Body of pancreas (tissue), 4 donors: Measurements from ENCODE around the gene GJB6. TPM values are rescaled to one million over a fixed set of nuclear protein-coding genes. Genes with fewer than 3 reads are reported as not detected.
A peak's percentile ranks its signal among the peaks of the same experiment; 100 is the strongest.

Source experiments
- ATAC-seq: fragments of 150-250 bp; one replicate; pipeline ENCODE4 v1.9.1; 2016
- DNase-seq, 4 donors: peaks; one replicate each; pipeline ENCODE4 v3.0.0-alpha.2; 2019
- H3K27ac ChIP-seq, 4 donors: fragments of 200-600 bp; sonication (generic); 1 replicate in 3 of 4; 2 replicates in 1 of 4; pipeline versions ENCODE4 v1.5.1 to v1.6.1; 2016 to 2019; ENCODE audit warnings: mild to moderate bottlenecking in 1 of 4, mixed read lengths in 1 of 4, moderate library complexity in 1 of 4
- H3K27me3 ChIP-seq, 2 donors: fragments of 200-600 bp; sonication (generic); one replicate each; pipeline ENCODE4 v1.6.0; 2016; ENCODE audit warnings: mild to moderate bottlenecking in 1 of 2
- H3K36me3 ChIP-seq, 2 donors: fragments of 200-600 bp; sonication (generic); replicated peaks in 1 of 2; 2 replicates each; pipeline ENCODE4 v1.5.1; 2016; ENCODE audit warnings: low read depth in 2 of 2; ENCODE audit not compliant: insufficient read depth in 1 of 2
- H3K4me1 ChIP-seq: fragments of 200-600 bp; sonication (generic); one replicate; pipeline ENCODE4 v1.6.0; 2016
- H3K4me3 ChIP-seq, 2 donors: fragments of 200-600 bp; sonication (generic); 1 replicate in 1 of 2; 2 replicates in 1 of 2; pipeline ENCODE4 v1.5.1; 2016 to 2019
- H3K9me3 ChIP-seq, 3 donors: fragments of 200-600 bp; sonication (generic); 1 replicate in 2 of 3; 2 replicates in 1 of 3; pipeline ENCODE4 v1.5.1; 2016
- POLR2A ChIP-seq, 3 donors: fragments of 450-650 bp; IDR thresholded peaks; one replicate each; pipeline ENCODE4 v1.6.1; 2016; ENCODE audit warnings: antibody characterized with exemption in 3 of 3, mild to moderate bottlenecking in 2 of 3
- WGBS, 2 donors: methylation state at CpG; one replicate each; pipeline ENCODE4 v1.1.5; 2017; 5-methylcytosine and 5-hydroxymethylcytosine counted together
- intact Hi-C: fragments of 100-400 bp; cut with DNase I; formaldehyde crosslinking; loops from one replicate; pipeline ENCODE4 v1.15.1; 2023
- total RNA-seq, 2 donors: library from RNA; depleted of rRNA; stranded (reverse); fragments of >200 nt; gene quantifications; one replicate each; pipeline ENCODE4 v1.1.0, GENCODE V29; 2016
- TF ChIP-seq, protein P1 (sequence below), 7 experiments: fragments of 450-650 bp in 4 of 7; fragments of 200-600 bp in 3 of 7; sonication (generic) in 3 of 7; IDR thresholded peaks; one replicate each; pipeline ENCODE4 v1.5.1; 2016 to 2019; ENCODE audit warnings: antibody characterized with exemption in 7 of 7

GJB6 gene
- total RNA-seq, 2 donors from 2014 or later = not detected

GRCh38 chr13:20185366-20186056 lies 46.6 kb downstream of the GJB6 start:
- no peaks in the 10 kb centered on the region for H3K4me1 ChIP-seq
- ATAC-seq = no peak
- H3K4me3 ChIP-seq = no peak overlapping the region
- DNase-seq = no peak
- intact Hi-C loops = no loop called here
- TF ChIP-seq, protein P1, sequence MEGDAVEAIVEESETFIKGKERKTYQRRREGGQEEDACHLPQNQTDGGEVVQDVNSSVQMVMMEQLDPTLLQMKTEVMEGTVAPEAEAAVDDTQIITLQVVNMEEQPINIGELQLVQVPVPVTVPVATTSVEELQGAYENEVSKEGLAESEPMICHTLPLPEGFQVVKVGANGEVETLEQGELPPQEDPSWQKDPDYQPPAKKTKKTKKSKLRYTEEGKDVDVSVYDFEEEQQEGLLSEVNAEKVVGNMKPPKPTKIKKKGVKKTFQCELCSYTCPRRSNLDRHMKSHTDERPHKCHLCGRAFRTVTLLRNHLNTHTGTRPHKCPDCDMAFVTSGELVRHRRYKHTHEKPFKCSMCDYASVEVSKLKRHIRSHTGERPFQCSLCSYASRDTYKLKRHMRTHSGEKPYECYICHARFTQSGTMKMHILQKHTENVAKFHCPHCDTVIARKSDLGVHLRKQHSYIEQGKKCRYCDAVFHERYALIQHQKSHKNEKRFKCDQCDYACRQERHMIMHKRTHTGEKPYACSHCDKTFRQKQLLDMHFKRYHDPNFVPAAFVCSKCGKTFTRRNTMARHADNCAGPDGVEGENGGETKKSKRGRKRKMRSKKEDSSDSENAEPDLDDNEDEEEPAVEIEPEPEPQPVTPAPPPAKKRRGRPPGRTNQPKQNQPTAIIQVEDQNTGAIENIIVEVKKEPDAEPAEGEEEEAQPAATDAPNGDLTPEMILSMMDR (IDR thresholded peaks at IDR 0.05) = no peak
- TF ChIP-seq POLR2A (IDR thresholded peaks at IDR 0.05) = no peak
- H3K9me3 ChIP-seq = no peaks in the 10 kb centered on the region
- WGBS, 2 donors = 61 to 71% methylated on average over 11 to 12 of the region's 12 CpGs
- H3K36me3 ChIP-seq = no peaks in the 10 kb centered on the region
- H3K27me3 ChIP-seq = no peaks in the 10 kb centered on the region
- no peak overlapping the region for H3K27ac ChIP-seq

- no peaks in the 10 kb centered on the region for H3K4me1 ChIP-seq
- no peak overlapping the region for H3K27ac ChIP-seq
- WGBS, 2 donors = 16 to 17% methylated on average over 5 of the region's 5 CpGs
- no peaks in the 10 kb centered on the region for H3K36me3 ChIP-seq
- ATAC-seq (peak; percentile 89), DNase-seq (peak; percentile 38 to 63 (median 53))
- TF ChIP-seq, protein P1 (IDR thresholded peaks at IDR 0.05) = peak; percentile 67 to 81 (median 73)
- TF ChIP-seq POLR2A (IDR thresholded peaks at IDR 0.05) = no peak
- H3K9me3 ChIP-seq = no peaks in the 10 kb centered on the region
- no peaks in the 10 kb centered on the region for H3K27me3 ChIP-seq
- no peak overlapping the region for H3K4me3 ChIP-seq
- intact Hi-C loops = no loop called here
Measured at GRCh38 chr13:20182231-20182846, 49.8 kb downstream of the GJB6 start.

DNA sequence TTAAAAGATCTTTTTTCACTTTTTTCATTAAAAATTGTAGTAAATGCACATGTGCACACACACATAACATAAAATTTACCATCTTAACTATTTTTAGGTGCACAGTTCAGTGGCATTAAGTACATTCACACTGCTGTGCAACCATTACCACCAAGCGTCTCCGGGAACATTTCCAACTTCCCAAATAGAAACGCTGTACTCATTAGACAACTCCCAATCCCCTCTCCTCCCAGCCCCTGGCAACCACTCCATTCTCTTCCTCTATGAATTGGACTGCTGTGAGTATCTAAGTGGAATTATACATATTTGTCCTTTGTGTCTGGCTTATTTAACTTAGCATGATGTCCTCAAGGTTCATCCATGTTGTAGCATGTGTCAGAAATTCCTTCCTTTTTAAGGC lies 50.9 kb downstream of the GJB6 start:
- no peaks in the 10 kb centered on the region for H3K36me3 ChIP-seq
- ATAC-seq (no peak), DNase-seq (no peak)
- no peak for TF ChIP-seq POLR2A (IDR thresholded peaks at IDR 0.05)
- TF ChIP-seq, protein P1 (IDR thresholded peaks at IDR 0.05) = no peak
- H3K4me1 ChIP-seq = no peaks in the 10 kb centered on the region
- no peaks in the 10 kb centered on the region for H3K9me3 ChIP-seq
- H3K4me3 ChIP-seq = no peak overlapping the region
- WGBS, 2 donors = 73% methylated on average over 3 of the region's 3 CpGs
- intact Hi-C loops = no loop called here
- no peaks in the 10 kb centered on the region for H3K27me3 ChIP-seq
- no peak overlapping the region for H3K27ac ChIP-seq

- TF ChIP-seq POLR2A (IDR thresholded peaks at IDR 0.05) = no peak
- TF ChIP-seq, protein P1 (IDR thresholded peaks at IDR 0.05) = no peak
- no peaks in the 10 kb centered on the region for H3K9me3 ChIP-seq
- WGBS, 2 donors = 59 to 66% methylated on average over 5 of the region's 5 CpGs
- H3K36me3 ChIP-seq = no peaks in the 10 kb centered on the region
- intact Hi-C loops = no loop called here
- no peak for ATAC-seq
- DNase-seq = no peak
- no peak overlapping the region for H3K4me3 ChIP-seq
- H3K27ac ChIP-seq = no peak overlapping the region
- no peaks in the 10 kb centered on the region for H3K27me3 ChIP-seq
- peaks cover 10% of the 10 kb centered on the region for H3K4me1 ChIP-seq
Measured at GRCh38 chr13:20178156-20178555, 54.0 kb downstream of the GJB6 start.
